Measurements from ENCODE around the gene RIMBP2.

The RIMBP2 gene

DNA sequence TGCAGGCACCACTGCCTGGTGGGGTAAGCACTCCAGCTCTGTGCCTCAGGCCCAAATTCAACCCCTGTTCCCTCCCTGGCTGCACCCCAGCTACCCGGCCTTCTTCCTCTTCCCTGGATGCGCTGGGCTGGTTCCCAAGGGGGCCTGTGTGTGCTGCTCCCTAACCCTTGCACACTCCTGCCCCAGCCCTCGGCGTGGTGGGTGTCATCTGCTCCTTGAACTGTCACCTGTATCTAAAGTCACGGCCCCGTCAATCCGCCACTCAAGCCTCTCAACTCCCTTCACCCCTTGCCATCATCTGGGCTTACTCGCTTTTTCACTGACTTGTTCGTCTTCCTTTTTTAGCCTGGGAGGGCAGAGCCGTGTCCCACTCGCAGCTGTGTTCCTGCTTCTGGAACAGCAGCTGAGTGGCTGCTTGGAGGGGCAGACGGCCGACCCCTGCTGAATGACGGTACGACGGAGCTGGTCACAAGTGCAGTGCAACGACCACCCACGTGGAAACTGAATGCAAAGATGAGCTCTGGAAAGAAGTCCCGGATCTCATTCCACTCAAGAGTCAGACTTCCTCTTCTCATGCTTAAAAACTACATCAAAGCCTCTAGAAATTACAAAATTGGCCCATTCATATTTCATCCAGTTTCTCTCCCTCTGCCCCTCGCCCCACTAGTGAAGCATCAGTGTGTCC, 239.5 kb downstream of the RIMBP2 start:
- Mint-ChIP-seq H3K27ac (no peak overlapping the region), H3K27me3 (peaks cover 4% of the 10 kb centered on the region), H3K36me3 (no peaks in the 10 kb centered on the region), H3K9me3 (ENCODE audit: low read depth) (no peaks in the 10 kb centered on the region), H3K4me1 (ENCODE audit: low read depth) (no peaks in the 10 kb centered on the region), H3K4me3 (no peak overlapping the region)

DNA sequence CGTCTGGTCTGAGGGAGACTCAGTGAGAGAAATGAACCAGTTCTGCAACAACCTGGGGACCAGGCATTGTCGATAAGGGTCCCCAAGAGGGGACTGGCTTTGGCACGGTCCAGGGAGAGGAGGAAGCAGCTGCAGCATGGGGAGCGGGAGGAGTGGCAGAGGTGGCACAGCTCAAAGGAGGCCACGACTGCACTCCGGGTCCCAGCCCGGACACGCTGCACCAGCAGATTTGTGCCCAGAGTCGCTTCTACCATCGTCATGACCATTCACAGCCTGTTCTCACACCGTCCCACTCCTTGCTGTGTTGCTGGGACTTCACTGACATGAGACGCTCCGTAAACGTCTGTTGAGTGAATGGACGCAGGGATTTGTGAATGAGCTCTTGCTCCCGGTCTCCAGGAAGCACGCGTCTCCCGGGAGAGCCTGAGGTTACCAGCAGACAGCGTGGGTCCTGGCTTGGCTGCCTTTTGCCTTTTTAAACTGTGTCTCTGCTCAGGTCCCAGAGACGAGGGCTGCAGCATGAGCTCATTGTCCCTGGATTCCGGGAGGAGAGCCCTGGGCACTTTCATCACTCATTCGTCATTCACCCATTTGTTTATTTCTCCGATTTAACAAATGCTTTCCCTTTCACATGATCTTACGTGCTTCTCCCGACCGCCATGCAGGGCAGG, 241.4 kb downstream of the RIMBP2 start:
- no peaks in the 10 kb centered on the region for H3K27me3 Mint-ChIP-seq
- H3K27ac Mint-ChIP-seq: no peak overlapping the region
- no peak overlapping the region for H3K4me3 Mint-ChIP-seq
- no peaks in the 10 kb centered on the region for H3K36me3 Mint-ChIP-seq
- no peaks in the 10 kb centered on the region for H3K4me1 Mint-ChIP-seq (ENCODE audit: low read depth)
- H3K9me3 Mint-ChIP-seq (ENCODE audit: low read depth): no peaks in the 10 kb centered on the region

DNA sequence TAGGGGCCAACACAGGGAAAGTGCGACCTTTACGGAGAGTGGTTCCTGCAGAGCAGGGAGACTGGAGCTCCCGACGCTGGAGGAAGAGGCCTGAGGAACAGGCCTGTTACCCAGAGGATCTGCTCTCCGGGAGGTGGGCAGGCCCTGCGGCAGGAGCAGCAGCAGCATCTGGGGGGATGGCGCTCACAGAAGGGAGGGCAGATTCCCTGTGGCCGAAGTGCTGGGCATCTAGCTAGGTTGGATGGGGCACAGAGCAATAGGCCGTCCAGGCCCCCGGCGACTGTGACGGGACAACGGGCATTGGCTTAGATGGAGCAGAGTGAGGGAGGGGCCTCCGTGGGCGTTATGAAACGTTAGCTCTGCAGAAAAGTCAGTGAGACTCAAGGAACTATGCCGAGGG, 242.8 kb downstream of the RIMBP2 start:
- Mint-ChIP-seq H3K4me1 (ENCODE audit: low read depth) (no peaks in the 10 kb centered on the region), H3K27me3 (no peaks in the 10 kb centered on the region), H3K9me3 (ENCODE audit: low read depth) (no peaks in the 10 kb centered on the region), H3K27ac (no peak overlapping the region), H3K4me3 (no peak overlapping the region), H3K36me3 (no peaks in the 10 kb centered on the region)

- no peaks in the 10 kb centered on the region for H3K4me1 Mint-ChIP-seq (ENCODE audit: low read depth)
- H3K27me3 Mint-ChIP-seq: no peaks in the 10 kb centered on the region
- H3K4me3 Mint-ChIP-seq: no peak overlapping the region
- H3K9me3 Mint-ChIP-seq (ENCODE audit: low read depth): no peaks in the 10 kb centered on the region
- no peaks in the 10 kb centered on the region for H3K36me3 Mint-ChIP-seq
- H3K27ac Mint-ChIP-seq: no peak overlapping the region
Measured at GRCh38 chr12:130470969-130471368, 245.1 kb downstream of the RIMBP2 start.

GRCh38 chr12:130469552-130469951, 246.5 kb downstream of the RIMBP2 start:
- no peak overlapping the region for H3K4me3 Mint-ChIP-seq
- H3K4me1 Mint-ChIP-seq (ENCODE audit: low read depth): no peaks in the 10 kb centered on the region
- H3K36me3 Mint-ChIP-seq: no peaks in the 10 kb centered on the region
- no peaks in the 10 kb centered on the region for H3K9me3 Mint-ChIP-seq (ENCODE audit: low read depth)
- H3K27ac Mint-ChIP-seq: no peak overlapping the region
- no peaks in the 10 kb centered on the region for H3K27me3 Mint-ChIP-seq

DNA sequence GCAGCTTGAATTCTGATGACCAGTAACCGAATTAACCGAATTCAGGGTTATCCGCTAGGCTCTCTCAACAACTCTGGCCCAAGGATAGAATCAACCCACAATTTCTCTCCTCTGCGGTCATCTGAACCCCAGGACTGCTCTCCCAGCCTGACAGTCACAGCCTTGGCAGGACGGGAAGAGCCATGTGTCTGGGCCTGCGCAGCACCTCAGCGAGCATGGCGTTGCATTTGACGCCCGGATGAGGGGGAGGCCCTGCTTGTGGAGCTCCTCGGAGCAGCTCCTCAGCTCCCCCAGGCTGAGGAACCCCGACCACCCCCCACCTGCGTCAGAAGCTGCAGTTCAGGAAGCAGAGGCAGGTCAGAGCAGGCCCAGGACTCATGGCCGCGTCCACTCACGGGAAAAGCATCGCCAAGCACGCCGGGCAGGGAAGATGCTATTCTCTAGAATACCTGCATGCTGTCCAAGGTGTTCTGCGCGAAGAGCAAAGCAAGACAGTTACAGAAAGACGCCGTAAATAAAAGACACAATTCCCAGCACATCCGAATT, 247.3 kb downstream of the RIMBP2 start:
- Mint-ChIP-seq H3K27me3 (no peaks in the 10 kb centered on the region), H3K36me3 (no peaks in the 10 kb centered on the region), H3K4me1 (ENCODE audit: low read depth) (no peaks in the 10 kb centered on the region), H3K4me3 (no peak overlapping the region), H3K27ac (no peak overlapping the region), H3K9me3 (ENCODE audit: low read depth) (no peaks in the 10 kb centered on the region)

GRCh38 chr12:130468186-130468585, 247.9 kb downstream of the RIMBP2 start:
- H3K9me3 Mint-ChIP-seq (ENCODE audit: low read depth): no peaks in the 10 kb centered on the region
- no peak overlapping the region for H3K4me3 Mint-ChIP-seq
- H3K4me1 Mint-ChIP-seq (ENCODE audit: low read depth): no peaks in the 10 kb centered on the region
- no peak overlapping the region for H3K27ac Mint-ChIP-seq
- H3K27me3 Mint-ChIP-seq: no peaks in the 10 kb centered on the region
- H3K36me3 Mint-ChIP-seq: no peaks in the 10 kb centered on the region

DNA sequence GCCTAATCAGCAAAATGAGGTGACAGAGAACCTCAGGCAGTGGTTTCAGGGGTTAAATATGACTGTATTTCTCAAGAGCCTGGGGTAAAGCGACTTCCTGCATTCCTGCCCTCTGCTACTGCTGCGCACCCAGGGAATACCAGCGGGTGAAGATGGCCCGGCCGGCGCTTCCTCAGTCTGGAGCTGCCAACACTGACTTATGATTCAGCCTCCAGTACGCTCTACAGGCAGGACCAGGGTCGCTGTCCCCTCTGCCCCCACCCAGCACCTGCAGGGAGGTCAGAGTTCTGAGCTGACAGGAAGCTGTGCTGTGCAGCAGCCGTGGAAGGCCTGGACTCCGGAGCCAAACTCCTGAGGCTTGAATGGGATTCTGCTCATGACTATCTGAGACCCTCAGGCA, 250.5 kb downstream of the RIMBP2 start:
- Mint-ChIP-seq H3K36me3 (no peaks in the 10 kb centered on the region), H3K9me3 (ENCODE audit: low read depth) (no peaks in the 10 kb centered on the region)

DNA sequence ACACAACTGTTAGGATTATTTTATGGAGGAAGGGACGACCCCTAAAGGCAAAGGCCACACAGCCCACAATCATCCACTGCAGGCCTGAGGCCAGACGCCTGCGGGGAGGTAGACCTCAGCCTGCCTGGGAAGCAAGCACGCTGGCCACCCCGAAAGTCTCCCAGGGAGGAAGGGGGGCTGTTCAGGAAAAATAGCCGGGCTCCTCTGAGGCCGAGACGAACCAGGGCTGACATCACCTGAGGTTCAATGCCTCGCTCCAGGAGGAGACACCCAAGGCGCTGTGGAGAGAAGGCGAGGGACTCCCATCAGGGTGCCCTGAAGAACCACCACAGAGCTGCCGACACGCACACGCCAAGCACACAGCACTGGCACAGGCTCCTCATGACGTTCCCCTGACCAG, 251.1 kb downstream of the RIMBP2 start:
- no peaks in the 10 kb centered on the region for H3K9me3 Mint-ChIP-seq (ENCODE audit: low read depth)
- H3K27me3 Mint-ChIP-seq: no peaks in the 10 kb centered on the region
- H3K27ac Mint-ChIP-seq: no peak overlapping the region
- H3K4me1 Mint-ChIP-seq (ENCODE audit: low read depth): no peaks in the 10 kb centered on the region
- no peaks in the 10 kb centered on the region for H3K36me3 Mint-ChIP-seq
- H3K4me3 Mint-ChIP-seq: no peak overlapping the region

More for the DNA sequence above, 250.5 kb downstream of the RIMBP2 start:
- Mint-ChIP-seq H3K4me3 (no peak overlapping the region), H3K27ac (no peak overlapping the region), H3K27me3 (no peaks in the 10 kb centered on the region), H3K4me1 (ENCODE audit: low read depth) (no peaks in the 10 kb centered on the region)

- Mint-ChIP-seq H3K27me3 (no peaks in the 10 kb centered on the region), H3K4me1 (ENCODE audit: low read depth) (no peaks in the 10 kb centered on the region), H3K9me3 (ENCODE audit: low read depth) (no peaks in the 10 kb centered on the region), H3K36me3 (no peaks in the 10 kb centered on the region), H3K27ac (no peak overlapping the region), H3K4me3 (no peak overlapping the region)
Measured at GRCh38 chr12:130463818-130464670, 252.1 kb downstream of the RIMBP2 start.

DNA sequence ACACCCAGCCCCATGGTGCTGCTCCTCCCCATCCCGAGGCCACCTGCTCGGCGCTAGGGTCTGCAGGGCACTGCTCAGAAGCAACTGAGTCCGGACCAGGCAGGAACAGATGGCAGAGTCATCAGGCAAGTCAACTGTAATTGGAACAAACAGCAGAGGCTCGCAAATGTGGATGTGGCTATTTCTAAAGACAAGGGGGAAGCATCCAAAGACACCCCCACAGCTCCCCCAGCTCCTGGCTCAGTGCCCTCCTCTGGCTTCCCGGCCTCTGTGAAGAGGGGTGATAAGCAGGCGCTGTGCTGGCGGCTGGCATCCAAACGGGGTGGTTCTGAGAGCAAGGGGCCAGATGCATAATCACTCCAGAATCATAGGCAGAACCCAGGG, 252.8 kb downstream of the RIMBP2 start:
- Mint-ChIP-seq H3K4me3 (no peak overlapping the region), H3K27me3 (no peaks in the 10 kb centered on the region), H3K27ac (no peak overlapping the region), H3K4me1 (ENCODE audit: low read depth) (no peaks in the 10 kb centered on the region), H3K36me3 (no peaks in the 10 kb centered on the region), H3K9me3 (ENCODE audit: low read depth) (no peaks in the 10 kb centered on the region)

DNA sequence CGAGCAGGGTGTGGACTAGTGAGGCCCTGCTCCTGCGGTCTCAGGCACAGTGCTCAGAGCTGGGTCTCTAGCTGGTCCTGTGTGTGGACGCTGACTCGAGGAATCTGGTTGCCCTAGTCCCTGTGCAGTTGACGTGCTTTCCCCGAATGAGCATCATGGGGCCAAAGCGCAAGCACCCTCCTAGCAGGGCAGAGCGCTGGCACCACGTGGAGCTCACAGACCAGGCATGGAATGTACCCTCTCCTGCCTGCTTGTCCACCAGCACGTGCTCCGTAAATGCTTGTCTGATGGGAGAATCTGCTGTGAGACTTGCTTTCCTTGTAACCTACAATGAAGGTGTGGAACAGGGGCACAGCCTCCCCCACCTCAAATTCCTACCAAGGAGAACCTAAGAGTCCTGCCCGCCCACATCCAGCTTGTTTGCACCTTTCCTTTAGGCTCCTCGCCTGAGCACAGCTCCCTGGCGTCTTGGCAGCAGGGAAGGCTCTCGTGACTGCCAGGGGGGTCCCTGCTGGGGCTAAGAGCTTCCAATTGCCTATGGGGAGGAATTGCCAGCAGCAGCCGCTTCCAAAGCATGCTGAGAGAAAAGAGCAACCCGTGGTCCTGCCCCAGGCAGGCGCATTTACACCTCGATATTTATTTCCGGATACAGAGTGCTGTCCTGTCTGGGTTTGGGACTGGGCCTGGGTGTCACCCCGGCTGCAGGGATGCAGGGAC, 253.4 kb downstream of the RIMBP2 start:
- Mint-ChIP-seq H3K9me3 (ENCODE audit: low read depth) (no peaks in the 10 kb centered on the region), H3K4me3 (no peak overlapping the region), H3K27ac (no peak overlapping the region), H3K4me1 (ENCODE audit: low read depth) (no peaks in the 10 kb centered on the region), H3K36me3 (no peaks in the 10 kb centered on the region), H3K27me3 (no peaks in the 10 kb centered on the region)

GRCh38 chr12:130461839-130462557, 254.1 kb downstream of the RIMBP2 start:
- Mint-ChIP-seq H3K36me3 (no peaks in the 10 kb centered on the region), H3K27me3 (no peaks in the 10 kb centered on the region), H3K9me3 (ENCODE audit: low read depth) (no peaks in the 10 kb centered on the region), H3K4me3 (no peak overlapping the region), H3K4me1 (ENCODE audit: low read depth) (no peaks in the 10 kb centered on the region), H3K27ac (no peak overlapping the region)

DNA sequence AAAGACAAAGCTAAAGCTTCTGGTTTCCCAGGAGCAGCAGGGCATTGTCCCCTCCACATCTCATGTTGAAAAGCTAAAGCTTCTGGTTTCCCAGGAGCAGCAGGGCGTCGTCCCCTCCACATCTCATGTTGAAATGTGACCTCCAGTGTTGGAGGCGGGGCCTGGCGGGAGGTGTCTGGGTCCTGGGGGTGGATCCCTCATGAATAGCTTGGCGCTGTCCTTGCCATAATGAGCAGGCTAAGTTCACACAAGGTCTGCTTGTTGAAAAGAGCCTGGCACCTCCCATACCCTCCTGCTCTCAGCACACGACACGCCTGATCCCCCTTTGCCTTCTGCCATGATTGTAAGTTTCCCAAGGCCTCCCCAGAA, 254.7 kb downstream of the RIMBP2 start:
- Mint-ChIP-seq H3K9me3 (ENCODE audit: low read depth) (no peaks in the 10 kb centered on the region), H3K27ac (no peak overlapping the region), H3K27me3 (no peaks in the 10 kb centered on the region), H3K36me3 (no peaks in the 10 kb centered on the region), H3K4me1 (ENCODE audit: low read depth) (no peaks in the 10 kb centered on the region), H3K4me3 (no peak overlapping the region)

Measured in activated naive CD8-positive, alpha-beta T cell (primary cell).